H9 (cell line): ENCODE measurements around the gene EPAS1. TPM values are rescaled to one million over a fixed set of nuclear protein-coding genes. Genes with fewer than 3 reads are reported as not detected.

Experiments used
- DNase-seq: peaks from one replicate; pipeline ENCODE4 v3.0.0-alpha.2; 2017
- H2AFZ ChIP-seq: one replicate; pipeline ENCODE4 v1.6.1; 2013; ENCODE audit warnings: mild to moderate bottlenecking, low read length, control low read depth, moderate library complexity
- H2AK5ac ChIP-seq: 2 replicates; pipeline ENCODE4 v1.6.1; 2013; ENCODE audit warnings: low read length, control low read depth, mixed read lengths; ENCODE audit not compliant: insufficient read length
- H2BK120ac ChIP-seq: one replicate; pipeline ENCODE4 v1.6.1; 2013; ENCODE audit warnings: low read depth, mild to moderate bottlenecking, low read length, control low read depth, inconsistent platforms; ENCODE audit not compliant: poor library complexity, severe bottlenecking
- H2BK12ac ChIP-seq: 2 replicates; pipeline ENCODE4 v1.6.1; 2013; ENCODE audit warnings: low read length, control low read depth, mixed read lengths, low read depth; ENCODE audit not compliant: insufficient read length
- H2BK15ac ChIP-seq: 2 replicates; pipeline ENCODE4 v1.6.1; 2013; ENCODE audit warnings: low read depth, low read length, control low read depth
- H2BK20ac ChIP-seq: one replicate; pipeline ENCODE4 v1.6.1; 2013; ENCODE audit warnings: low read depth, mild to moderate bottlenecking, low read length, control low read depth, inconsistent platforms; ENCODE audit not compliant: poor library complexity, severe bottlenecking
- H2BK5ac ChIP-seq: 2 replicates; pipeline ENCODE4 v1.6.1; 2013; ENCODE audit warnings: low read length, control low read depth, mixed read lengths; ENCODE audit not compliant: insufficient read length
- H3K14ac ChIP-seq: 2 replicates; pipeline ENCODE4 v1.6.1; 2013; ENCODE audit warnings: low read length, control low read depth; ENCODE audit not compliant: insufficient read depth
- H3K18ac ChIP-seq: 2 replicates; pipeline ENCODE4 v1.6.1; 2013; ENCODE audit warnings: low read depth, mild to moderate bottlenecking, mixed read lengths, low read length, control low read depth; ENCODE audit not compliant: insufficient read length
- H3K23ac ChIP-seq: 2 replicates; pipeline ENCODE4 v1.6.1; 2013; ENCODE audit warnings: low read length, control low read depth, mixed read lengths, low read depth; ENCODE audit not compliant: insufficient read length
- H3K23me2 ChIP-seq: 2 replicates; pipeline ENCODE4 v1.6.1; 2013; ENCODE audit warnings: low read depth, mild to moderate bottlenecking, mixed read lengths, low read length, control low read depth; ENCODE audit not compliant: insufficient read length, poor library complexity, severe bottlenecking
- H3K27ac ChIP-seq: 2 replicates; pipeline ENCODE4 v1.5.1; 2013; ENCODE audit warnings: low read length, control low read depth, mixed read lengths, low read depth; ENCODE audit not compliant: insufficient read length
- H3K27me3 ChIP-seq: 2 replicates; pipeline ENCODE4 v1.6.1; 2013; ENCODE audit warnings: low read length, control low read depth, inconsistent platforms; ENCODE audit not compliant: insufficient read depth
- H3K4ac ChIP-seq: 2 replicates; pipeline ENCODE4 v1.6.1; 2013; ENCODE audit warnings: low read depth, mild to moderate bottlenecking, control low read depth, inconsistent platforms, low read length, moderate library complexity
- H3K4me1 ChIP-seq: 2 replicates; pipeline ENCODE4 v1.6.1; 2013; ENCODE audit warnings: low read length, control low read depth, inconsistent platforms; ENCODE audit not compliant: insufficient read depth
- H3K4me2 ChIP-seq: 2 replicates; pipeline ENCODE4 v1.6.1; 2013; ENCODE audit warnings: low read length, control low read depth, mixed read lengths; ENCODE audit not compliant: insufficient read length, insufficient read depth
- H3K56ac ChIP-seq: 2 replicates; pipeline ENCODE4 v1.6.1; 2013; ENCODE audit warnings: low read depth, mild to moderate bottlenecking, mixed read lengths, low read length, control low read depth; ENCODE audit not compliant: insufficient read length
- H3K79me1 ChIP-seq: 2 replicates; pipeline ENCODE4 v1.6.1; 2013; ENCODE audit warnings: low read depth, mild to moderate bottlenecking, moderate library complexity, low read length, control low read depth, inconsistent platforms; ENCODE audit not compliant: insufficient read depth, poor library complexity, severe bottlenecking
- H3K79me2 ChIP-seq: 2 replicates; pipeline ENCODE4 v1.6.1; 2013; ENCODE audit warnings: low read length, control low read depth, inconsistent platforms; ENCODE audit not compliant: insufficient read depth
- H3K9ac ChIP-seq: 2 replicates; pipeline ENCODE4 v1.6.1; 2013; ENCODE audit warnings: low read length, control low read depth, mixed read lengths; ENCODE audit not compliant: insufficient read length; ENCODE audit errors: extremely low read depth
- H3K9me3 ChIP-seq: one replicate; pipeline ENCODE4 v1.6.1; 2013; ENCODE audit warnings: low read depth, low read length, inconsistent platforms; ENCODE audit not compliant: control insufficient read depth
- H3T11ph ChIP-seq: one replicate; pipeline ENCODE4 v1.6.1; 2013; ENCODE audit warnings: mild to moderate bottlenecking, low read length, control low read depth, inconsistent platforms
- H4K20me1 ChIP-seq: one replicate; pipeline ENCODE4 v1.6.1; 2013; ENCODE audit not compliant: control insufficient read depth, insufficient read length, insufficient read depth
- H4K5ac ChIP-seq: 2 replicates; pipeline ENCODE4 v1.6.1; 2013; ENCODE audit warnings: low read depth, mild to moderate bottlenecking, mixed read lengths, low read length, control low read depth; ENCODE audit not compliant: insufficient read length
- H4K8ac ChIP-seq: replicated peaks from 2 replicates; pipeline ENCODE4 v1.6.1; 2013; ENCODE audit warnings: low read length, control low read depth, mixed read lengths, low read depth; ENCODE audit not compliant: insufficient read length
- H4K91ac ChIP-seq: 2 replicates; pipeline ENCODE4 v1.6.1; 2013; ENCODE audit warnings: low read depth, mild to moderate bottlenecking, moderate library complexity, mixed read lengths, low read length, control low read depth; ENCODE audit not compliant: insufficient read length
- H3K27ac Mint-ChIP-seq, 3 experiments: 2 replicates in 2 of 3; 3 replicates in 1 of 3; pipeline ENCODE4 v1.8.0; 2020 to 2021; ENCODE audit warnings: mixed read lengths in 3 of 3, mild to moderate bottlenecking in 1 of 3, moderate library complexity in 1 of 3
- H3K27me3 Mint-ChIP-seq: 2 replicates; pipeline ENCODE4 v1.8.0; 2021; ENCODE audit warnings: low read depth, mild to moderate bottlenecking, moderate library complexity, mixed read lengths
- H3K36me3 Mint-ChIP-seq, 3 experiments: 2 replicates in 2 of 3; 3 replicates in 1 of 3; pipeline ENCODE4 v1.8.0; 2020 to 2021; ENCODE audit warnings: low read depth in 3 of 3, mixed read lengths in 3 of 3; ENCODE audit not compliant: insufficient read depth in 1 of 3
- H3K4me1 Mint-ChIP-seq, 2 experiments: 2 replicates each; pipeline ENCODE4 v1.8.0; 2020; ENCODE audit warnings: mixed read lengths in 2 of 2
- H3K4me3 Mint-ChIP-seq, 2 experiments: 2 replicates in 1 of 2; 3 replicates in 1 of 2; pipeline ENCODE4 v1.8.0; 2020 to 2021; ENCODE audit warnings: mild to moderate bottlenecking in 2 of 2, mixed read lengths in 2 of 2, moderate library complexity in 1 of 2
- H3K9me3 Mint-ChIP-seq, 2 experiments: 2 replicates in 1 of 2; 3 replicates in 1 of 2; pipeline ENCODE4 v1.8.0; 2020; ENCODE audit warnings: mild to moderate bottlenecking in 2 of 2, mixed read lengths in 2 of 2, moderate library complexity in 1 of 2
- CTCF ChIP-seq: fragments of 200-600 bp; sonication (generic); conservative IDR thresholded peaks from 3 replicates; pipeline ENCODE4 v1.8.0; 2021; ENCODE audit warnings: antibody characterized with exemption, mild to moderate bottlenecking
- WGBS: extraction: QIAGEN DNeasy Blood & Tissue Kit; methylation state at CpG from one replicate; pipeline ENCODE4 v1.1.7; 2013; ENCODE audit warnings: missing lambda C conversion rate, low lambda C conversion rate, mixed read lengths; ENCODE audit not compliant: insufficient read length; ENCODE audit errors: extremely low coverage; 5-methylcytosine and 5-hydroxymethylcytosine counted together
- total RNA-seq: library from RNA; stranded (reverse); gene quantifications from 2 replicates; pipeline ENCODE4 v1.2.1, GENCODE V29; 2021

Gene EPAS1
- total RNA-seq, 1 experiment from 2014 or later, result 1.1 TPM

DNA sequence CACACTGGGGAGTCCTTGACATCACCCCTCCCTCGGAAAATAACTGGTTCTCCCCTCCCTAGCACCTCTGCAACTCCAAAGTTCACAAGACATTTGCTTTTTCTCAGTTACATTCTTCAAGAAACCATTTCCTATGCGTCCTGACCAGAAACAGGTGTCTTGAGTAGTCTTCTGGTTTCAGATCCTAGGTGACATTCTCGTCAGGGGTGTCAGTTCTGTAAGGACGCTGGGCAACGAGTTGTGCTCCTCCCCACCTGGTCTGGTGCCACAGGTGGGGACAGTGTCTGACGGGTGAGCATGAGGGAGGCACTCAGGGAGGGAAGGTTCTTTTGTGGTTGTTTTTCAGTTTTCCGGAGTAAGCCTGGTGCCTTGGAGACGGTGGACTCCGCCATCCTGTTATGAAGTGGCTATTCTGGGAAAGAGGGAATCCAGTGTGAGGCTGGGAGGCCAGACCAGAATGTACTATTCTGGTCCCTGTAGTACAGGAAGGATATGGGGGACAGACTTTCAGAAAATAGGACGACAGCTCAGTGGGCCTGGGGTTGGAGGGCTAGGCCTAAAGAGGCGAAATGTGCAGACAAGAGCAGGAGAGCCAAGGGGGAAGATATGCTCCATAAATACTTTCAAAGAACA is 50.6 kb downstream of the EPAS1 start:
- peaks cover 2% of the 10 kb centered on the region for H3K27me3 Mint-ChIP-seq
- Histone ChIP-seq H2BK120ac (no peak overlapping the region), H2BK5ac (no peak overlapping the region), H3K4me1 (no peaks in the 10 kb centered on the region; the same call in 1 of the 2 replicates), H2AFZ (no peak overlapping the region), H3K23me2 (no peaks in the 10 kb centered on the region), H3K79me1 (no peaks in the 10 kb centered on the region), H2AK5ac (no peak overlapping the region), H3K9me3 (no peaks in the 10 kb centered on the region), H3K27me3 (no peaks in the 10 kb centered on the region), H3K14ac (no peak overlapping the region), H4K20me1 (no peaks in the 10 kb centered on the region), H3K4ac (no peak overlapping the region), H3K9ac (no peak overlapping the region), H3K23ac (no peak overlapping the region), H4K8ac (no peak overlapping the region), H3T11ph (no peak overlapping the region), H3K4me2 (no peak overlapping the region), H4K91ac (no peak overlapping the region), H2BK15ac (no peak overlapping the region), H3K56ac (no peak overlapping the region), H4K5ac (no peak overlapping the region), H2BK12ac (no peak overlapping the region), H3K18ac (no peak overlapping the region), H3K79me2 (no peaks in the 10 kb centered on the region), H3K27ac (no peak overlapping the region), H2BK20ac (no peak overlapping the region)
- no peaks in the 10 kb centered on the region for H3K9me3 Mint-ChIP-seq
- no peak for DNase-seq
- no CpG with 5 or more reads among the region's 11 CpGs for WGBS
- no peak overlapping the region for H3K27ac Mint-ChIP-seq
- H3K36me3 Mint-ChIP-seq, result no peaks in the 10 kb centered on the region
- H3K4me1 Mint-ChIP-seq, result peaks cover 8 to 20% of the 10 kb centered on the region in 2 experiments
- no peak for TF ChIP-seq CTCF
- no peak overlapping the region for H3K4me3 Mint-ChIP-seq
